Small intestine (tissue), 7 donors: ENCODE measurements around the gene SLC13A3. TPM values are rescaled to one million over a fixed set of nuclear protein-coding genes. Genes with fewer than 3 reads are reported as not detected.

Experiments
- DNase-seq, 2 donors: peaks; one replicate each; pipeline versions ENCODE4 v3.0.0 to v3.0.0-alpha.2; 2013
- FAIRE-seq: peaks from 2 replicates; lab custom pipeline; 2012; peaks lifted over from hg19 to GRCh38; lab: Jason Lieb, UNC
- H3K27ac ChIP-seq, 3 donors: one replicate each; pipeline ENCODE4 v1.5.1; 2013; ENCODE audit warnings: low read length in 2 of 3, mild to moderate bottlenecking in 2 of 3, control low read depth in 1 of 3, inconsistent platforms in 1 of 3, low read depth in 1 of 3, moderate library complexity in 1 of 3
- H3K27me3 ChIP-seq, 3 donors: one replicate each; pipeline ENCODE4 v1.6.1; 2013; ENCODE audit warnings: low read length in 3 of 3, inconsistent platforms in 1 of 3; ENCODE audit not compliant: control insufficient read depth in 3 of 3, insufficient read depth in 3 of 3
- H3K36me3 ChIP-seq, 3 donors: one replicate each; pipeline ENCODE4 v1.6.1; 2013; ENCODE audit warnings: low read length in 3 of 3, inconsistent platforms in 1 of 3, low read depth in 1 of 3, mild to moderate bottlenecking in 1 of 3, moderate library complexity in 1 of 3; ENCODE audit not compliant: control insufficient read depth in 3 of 3, insufficient read depth in 2 of 3
- H3K4me1 ChIP-seq, 3 donors: one replicate each; pipeline ENCODE4 v1.6.1; 2013; ENCODE audit warnings: low read length in 2 of 3, inconsistent platforms in 1 of 3, low read depth in 1 of 3, mild to moderate bottlenecking in 1 of 3, moderate library complexity in 1 of 3; ENCODE audit not compliant: control insufficient read depth in 3 of 3, insufficient read depth in 2 of 3
- H3K4me3 ChIP-seq, 3 donors: one replicate each; pipeline ENCODE4 v1.5.1; 2013; ENCODE audit warnings: low read length in 3 of 3, control low read depth in 1 of 3, inconsistent platforms in 1 of 3, low read depth in 1 of 3, mild to moderate bottlenecking in 1 of 3, moderate library complexity in 1 of 3
- H3K9me3 ChIP-seq, 2 donors: one replicate each; pipeline ENCODE4 v1.6.1; 2013; ENCODE audit warnings: low read depth in 1 of 2, low read length in 1 of 2; ENCODE audit not compliant: control insufficient read depth in 2 of 2, insufficient read depth in 1 of 2
- whole genome bisulfite sequencing, 3 donors: extraction: QIAGEN DNeasy Blood & Tissue Kit; methylation state at CpG; one replicate each; pipeline ENCODE4 v1.1.7; 2013; 5-methylcytosine and 5-hydroxymethylcytosine counted together
- polyA plus RNA-seq, 4 donors: library from polyadenylated mRNA; stranded (reverse) in 3 of 4; unstranded in 1 of 4; fragments of 200-250 nt in 3 of 4; fragments of 120-200 nt in 1 of 4; gene quantifications; one replicate each; pipeline versions ENCODE4 v1.2.1 to v1.2.3, GENCODE V29; 2013
- donor health status: healthy with polysubstance abuse.
- donor health status: control.
- donor health status: control.
- donor health status: Bipolar disorder and iron deficiency.
- donor health status: healthy.

The SLC13A3 gene
- polyA plus RNA-seq, 4 donors, result 0.39 to 2.9 (median 0.54) TPM; not detected in 1

DNA sequence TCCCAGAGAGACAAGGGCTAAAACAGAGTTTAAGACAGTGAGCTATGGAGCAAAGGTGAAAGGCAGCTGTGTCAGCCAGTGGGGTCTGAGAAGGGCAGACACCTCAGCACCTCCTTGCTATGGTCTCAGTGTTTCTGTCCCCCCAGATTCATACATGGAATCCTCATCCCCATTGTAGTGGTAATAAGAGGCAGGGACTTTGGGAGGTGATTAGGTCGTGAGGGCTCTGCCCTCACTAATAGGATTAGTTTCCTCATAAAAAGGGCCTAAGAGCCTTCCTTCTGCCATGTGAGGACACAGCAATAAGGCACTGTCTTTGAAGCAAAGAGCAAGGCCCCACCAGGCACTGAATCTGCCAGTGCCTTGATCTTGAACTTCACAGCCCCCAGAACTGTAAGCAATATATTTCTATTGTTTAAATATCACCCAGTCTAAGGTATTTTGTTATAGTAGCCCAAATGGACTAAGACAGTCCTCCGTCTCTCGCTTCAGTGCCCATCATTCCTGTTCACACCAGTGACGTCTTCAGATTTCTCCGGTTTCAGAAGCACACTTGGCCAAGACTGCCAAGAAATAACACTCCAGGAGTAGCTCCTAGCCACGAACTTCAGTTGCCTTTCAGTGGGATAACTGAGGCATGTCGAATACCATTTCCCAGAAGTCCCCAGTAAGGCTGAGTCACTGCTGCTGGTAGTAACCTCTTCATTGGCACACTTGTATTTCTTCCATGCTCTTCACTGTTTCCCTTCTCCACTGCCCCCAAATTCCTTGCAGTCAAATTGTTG lies 32.8 kb downstream of the SLC13A3 start:
- WGBS, 3 donors, result 79 to 84% (median 81%) methylated on average over 7 of the region's 7 CpGs
- Histone ChIP-seq H3K4me3 (no peak overlapping the region), H3K4me1 (no peaks in the 10 kb centered on the region), H3K27me3 (peaks cover 0 to 2% (median 0%) of the 10 kb centered on the region in 3 donors), H3K9me3 (no peaks in the 10 kb centered on the region), H3K27ac (no peak overlapping the region), H3K36me3 (no peaks in the 10 kb centered on the region)
- DNase-seq (no peak), FAIRE-seq (no peak)

DNA sequence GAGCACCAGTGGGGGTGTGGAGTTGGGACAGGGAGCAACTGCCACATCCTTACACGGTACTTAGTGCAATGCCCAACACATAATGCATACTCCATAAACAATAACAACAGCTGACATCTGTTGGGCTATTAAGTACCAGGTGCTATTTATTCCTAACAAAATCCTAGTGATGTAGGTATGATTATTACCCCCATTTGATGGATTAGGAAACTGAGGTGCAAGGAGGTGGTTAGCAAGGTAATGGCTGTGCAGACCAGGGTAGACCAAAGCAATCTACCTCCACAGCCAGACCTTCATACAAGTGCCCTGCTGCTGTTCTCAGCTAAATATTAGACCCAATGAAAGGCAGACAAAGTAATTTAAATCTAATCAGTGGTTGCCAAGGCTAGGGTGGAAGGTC lies 36.8 kb downstream of the SLC13A3 start:
- Histone ChIP-seq H3K4me3 (no peak overlapping the region), H3K36me3 (no peaks in the 10 kb centered on the region), H3K27me3 (no peaks in the 10 kb centered on the region), H3K27ac (no peak overlapping the region), H3K9me3 (peaks cover 0 to 2% of the 10 kb centered on the region in 2 donors), H3K4me1 (no peaks in the 10 kb centered on the region)
- FAIRE-seq, result no peak
- WGBS, 3 donors, result 69 to 92% (median 89%) methylated on average over 1 of the region's 1 CpG
- no peak for DNase-seq

DNA sequence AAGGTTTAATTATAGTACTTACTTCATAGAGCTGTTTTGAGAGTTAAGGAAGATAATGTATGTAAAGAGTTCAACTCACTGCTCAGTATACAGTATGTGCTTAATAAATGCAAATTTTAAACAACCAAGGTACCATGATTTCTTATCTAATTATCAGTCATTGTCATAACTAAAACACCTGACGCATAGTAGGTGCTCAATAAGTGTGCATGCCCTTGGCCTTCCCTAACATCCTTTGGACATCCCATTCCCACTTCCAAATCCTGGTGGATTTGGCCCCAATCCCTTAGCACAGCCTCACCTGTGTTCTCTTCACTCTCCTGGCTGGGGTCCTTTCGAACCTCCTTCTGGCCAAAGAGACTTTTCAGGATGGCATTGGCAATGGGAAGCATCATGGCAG lies 41.1 kb downstream of the SLC13A3 start:
- FAIRE-seq, result no peak
- Histone ChIP-seq H3K27me3 (no peaks in the 10 kb centered on the region), H3K4me3 (no peak overlapping the region), H3K9me3 (peaks cover 0 to 2% of the 10 kb centered on the region in 2 donors), H3K27ac (no peak overlapping the region), H3K4me1 (peaks cover 0 to 19% (median 0%) of the 10 kb centered on the region in 3 donors), H3K36me3 (no peaks in the 10 kb centered on the region)
- WGBS, 3 donors, result 86 to 92% (median 91%) methylated on average over 2 of the region's 2 CpGs
- DNase-seq, result no peak

DNA sequence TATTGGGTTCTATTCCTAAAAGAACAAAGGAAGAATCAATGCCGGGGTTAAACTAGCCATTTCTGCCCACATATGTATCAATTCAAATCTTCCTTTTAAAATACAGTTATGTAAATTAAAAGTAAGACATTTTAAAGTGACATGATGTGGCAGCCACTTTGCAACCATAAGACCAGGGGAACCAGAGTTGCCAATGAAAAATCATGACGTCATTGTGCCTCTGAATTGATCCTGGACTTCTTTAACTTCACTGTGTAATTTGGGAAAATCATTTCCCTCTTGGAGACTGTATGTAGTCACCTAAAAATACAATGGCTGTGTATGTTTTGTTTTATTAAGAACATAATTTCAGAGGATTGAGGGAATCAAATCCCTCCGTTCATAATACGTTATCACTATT lies 42.2 kb downstream of the SLC13A3 start:
- Histone ChIP-seq H3K36me3 (no peaks in the 10 kb centered on the region), H3K4me3 (no peak overlapping the region), H3K27me3 (no peaks in the 10 kb centered on the region), H3K4me1 (peaks cover 0 to 28% (median 0%) of the 10 kb centered on the region in 3 donors), H3K9me3 (peaks cover 0 to 2% of the 10 kb centered on the region in 2 donors), H3K27ac (no peak overlapping the region)
- no peak for DNase-seq
- WGBS, 3 donors, result 90 to 94% (median 93%) methylated on average over 4 of the region's 4 CpGs
- no peak for FAIRE-seq

DNA sequence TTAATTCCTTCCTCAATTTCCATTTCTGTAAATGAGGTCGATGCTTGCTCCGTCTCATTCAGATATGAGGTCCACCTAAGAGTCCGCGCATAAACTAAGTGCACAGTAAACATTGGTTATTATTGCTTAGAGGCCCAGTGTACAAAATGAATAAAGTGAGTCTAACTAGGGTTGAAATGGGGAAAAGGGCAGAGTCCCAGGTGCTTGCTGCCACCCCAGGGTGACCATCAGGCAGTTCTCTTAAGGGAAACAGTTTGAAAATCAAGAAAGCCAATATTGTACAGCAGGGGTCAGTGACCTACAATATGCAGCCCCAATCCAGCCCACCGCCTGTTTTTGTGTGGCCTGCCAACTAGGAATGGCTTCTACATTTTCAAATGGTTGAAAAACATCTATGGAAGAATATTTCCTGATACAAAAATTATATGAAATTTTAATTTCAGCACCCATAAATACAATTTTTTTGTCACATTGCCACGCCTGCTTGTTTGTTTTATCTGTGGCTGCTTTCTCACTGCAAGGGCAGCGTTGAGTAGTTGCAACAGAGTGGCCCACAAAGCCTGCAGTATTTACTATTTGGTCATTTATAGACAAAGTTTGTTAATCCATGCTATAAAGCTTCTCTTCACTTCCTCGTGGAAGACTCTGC lies 43.3 kb downstream of the SLC13A3 start:
- FAIRE-seq (no peak), DNase-seq (peak in 1 of 2 donors; percentile 9)
- no peaks in the 10 kb centered on the region for H3K36me3 ChIP-seq
- peaks cover 0 to 2% of the 10 kb centered on the region in 2 donors for H3K9me3 ChIP-seq
- no peak overlapping the region for H3K27ac ChIP-seq
- H3K4me1 ChIP-seq, result peaks cover 0 to 30% (median 0%) of the 10 kb centered on the region in 3 donors
- H3K27me3 ChIP-seq, result no peaks in the 10 kb centered on the region
- 87 to 89% (median 88%) methylated on average over 8 of the region's 8 CpGs for WGBS, 3 donors
- H3K4me3 ChIP-seq, result no peak overlapping the region

DNA sequence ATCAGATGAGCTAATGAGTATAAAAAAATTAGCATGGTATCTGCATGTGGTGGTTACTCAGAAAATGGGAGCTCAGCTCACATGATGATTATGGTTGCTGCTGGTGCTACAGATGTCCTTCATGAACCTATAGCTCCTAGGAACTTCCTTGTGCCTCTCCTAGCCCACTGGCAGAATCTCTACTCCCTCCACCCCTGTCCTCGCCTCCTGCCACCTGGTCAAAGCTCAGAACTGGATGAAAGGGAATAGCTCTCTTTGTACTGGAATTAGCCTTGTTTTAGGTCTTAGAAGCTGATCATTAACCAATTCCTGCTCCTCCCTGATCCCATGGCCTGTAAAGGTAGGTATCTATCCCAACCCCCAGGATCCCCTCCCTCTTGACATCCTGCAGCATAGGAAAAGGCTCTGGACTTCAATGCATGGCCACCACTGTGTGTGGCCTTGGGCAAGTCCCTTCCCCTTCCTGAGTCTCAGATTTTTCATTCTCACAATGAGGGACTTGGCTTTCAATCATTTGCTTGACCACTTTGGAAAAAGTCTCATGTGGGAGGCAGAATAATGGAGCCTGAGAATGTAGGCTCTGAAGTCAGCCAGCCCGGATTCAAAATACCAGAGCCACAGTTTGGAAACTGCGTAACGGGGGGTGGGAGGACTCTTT lies 43.9 kb downstream of the SLC13A3 start:
- 78 to 89% (median 79%) methylated on average over 4 of the region's 4 CpGs for WGBS, 3 donors

DNA sequence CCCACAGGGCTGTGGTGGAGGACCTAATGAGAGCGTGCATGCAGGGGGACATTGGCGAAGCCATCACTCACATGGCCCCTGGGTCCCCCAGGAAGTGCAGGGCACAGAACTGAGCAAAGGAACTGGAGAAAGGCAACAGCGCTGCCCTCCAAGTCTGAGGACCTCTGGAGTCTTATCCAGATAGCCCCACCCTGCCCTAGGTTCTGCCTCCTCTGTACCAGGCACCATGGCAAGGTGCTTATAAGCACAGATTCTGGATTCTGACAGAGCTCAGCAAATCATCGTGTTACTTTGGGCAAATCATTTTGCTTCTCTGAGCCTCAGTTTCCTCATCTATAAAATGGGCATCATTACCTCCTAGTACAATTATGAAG lies 44.5 kb downstream of the SLC13A3 start:
- Histone ChIP-seq H3K4me1 (peaks cover 0 to 30% (median 0%) of the 10 kb centered on the region in 3 donors), H3K27ac (peak overlapping the region in 1 of 3 donors; percentile 13), H3K9me3 (peaks cover 0 to 2% of the 10 kb centered on the region in 2 donors), H3K27me3 (no peaks in the 10 kb centered on the region), H3K4me3 (no peak overlapping the region), H3K36me3 (no peaks in the 10 kb centered on the region)
- no peak for FAIRE-seq
- DNase-seq, result no peak
- WGBS, 3 donors, result 89 to 95% (median 93%) methylated on average over 4 of the region's 4 CpGs

More for the DNA sequence above, 43.9 kb downstream of the SLC13A3 start:
- peak overlapping the region in 1 of 3 donors; percentile 13 for H3K27ac ChIP-seq
- H3K27me3 ChIP-seq, result no peaks in the 10 kb centered on the region
- peaks cover 0 to 30% (median 0%) of the 10 kb centered on the region in 3 donors for H3K4me1 ChIP-seq
- no peak overlapping the region for H3K4me3 ChIP-seq
- no peak for FAIRE-seq
- H3K36me3 ChIP-seq, result no peaks in the 10 kb centered on the region
- peak in 1 of 2 donors; percentile 66 for DNase-seq
- peaks cover 0 to 2% of the 10 kb centered on the region in 2 donors for H3K9me3 ChIP-seq
